ENCODE measurements around the gene PRKN.

DNA sequence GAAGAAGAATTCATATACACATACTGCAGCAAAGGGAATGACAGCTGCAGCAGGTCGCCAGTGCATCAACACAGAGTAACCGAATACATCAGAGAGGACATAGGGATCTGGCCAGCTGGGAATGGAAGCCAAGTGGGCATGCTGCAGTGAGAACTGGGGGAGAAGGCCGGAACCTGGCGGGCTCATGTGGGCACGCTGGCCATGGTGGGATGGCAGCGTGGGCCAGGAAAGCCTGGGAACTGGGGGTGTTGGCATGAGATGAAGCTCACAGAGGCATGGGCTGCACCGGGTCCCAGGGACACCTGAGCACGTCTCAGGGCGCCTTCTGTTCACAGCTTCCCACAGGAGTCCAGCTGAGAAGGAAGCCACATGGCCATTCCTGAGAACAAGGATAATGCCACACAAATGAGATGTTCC is 1314.2 kb downstream of the PRKN start:
- TF ChIP-seq CTCF (IDR thresholded peaks at IDR 0.05; ENCODE audit: poor library complexity, severe bottlenecking), result no peak
- TF ChIP-seq REST (IDR thresholded peaks at IDR 0.05; ENCODE audit: borderline replicate concordance), result no peak

All from neural cell (in vitro differentiated cells).